ENCODE data around the gene IKBKE.

Gene IKBKE

GRCh38 chr1:206514813-206515387, 44.6 kb downstream of the IKBKE start:
- no peak for DNase-seq

DNA sequence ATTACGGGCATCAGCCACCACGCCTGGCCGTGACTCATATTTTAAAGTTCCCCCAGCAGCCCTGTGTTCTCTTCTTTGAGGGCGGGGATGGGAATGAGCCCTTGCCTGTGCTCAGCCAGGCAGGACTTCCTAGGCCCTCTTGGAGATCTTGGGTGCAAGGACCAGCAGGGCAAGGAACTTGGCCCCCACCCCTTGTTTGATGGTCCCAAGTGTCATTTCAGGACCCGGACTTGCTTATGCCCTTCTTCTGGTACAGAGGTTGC, 46.4 kb downstream of the IKBKE start:
- no peak for DNase-seq

- no peak for DNase-seq
Observed at GRCh38 chr1:206517784-206518183, 47.5 kb downstream of the IKBKE start.

DNA sequence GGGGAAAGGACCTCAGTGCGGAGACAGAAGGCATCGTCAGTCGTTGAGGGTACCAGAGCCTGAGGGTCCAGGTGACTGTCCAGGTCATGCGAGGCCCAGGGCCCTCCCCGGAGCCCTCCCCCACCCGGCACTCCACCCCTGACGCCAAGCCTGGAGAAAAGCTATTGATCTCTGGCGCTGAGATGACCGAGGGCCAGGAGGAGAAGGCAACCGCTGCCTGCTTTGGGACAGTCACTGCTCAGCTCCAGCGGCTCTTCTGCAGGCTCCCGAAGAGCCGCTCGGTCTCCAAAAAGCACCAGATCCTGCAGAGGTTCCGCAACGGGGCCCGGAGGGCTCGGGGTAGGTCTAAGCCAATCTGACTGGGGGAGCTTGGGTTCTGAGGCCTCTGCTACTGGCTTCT, 47.9 kb downstream of the IKBKE start:
- no peak for DNase-seq

GRCh38 chr1:206518743-206519142, 48.5 kb downstream of the IKBKE start:
- DNase-seq = no peak

- no peak for DNase-seq
Observed at GRCh38 chr1:206521127-206521526, 50.9 kb downstream of the IKBKE start.

GRCh38 chr1:206521694-206522402, 51.6 kb downstream of the IKBKE start:
- no peak for DNase-seq

DNA sequence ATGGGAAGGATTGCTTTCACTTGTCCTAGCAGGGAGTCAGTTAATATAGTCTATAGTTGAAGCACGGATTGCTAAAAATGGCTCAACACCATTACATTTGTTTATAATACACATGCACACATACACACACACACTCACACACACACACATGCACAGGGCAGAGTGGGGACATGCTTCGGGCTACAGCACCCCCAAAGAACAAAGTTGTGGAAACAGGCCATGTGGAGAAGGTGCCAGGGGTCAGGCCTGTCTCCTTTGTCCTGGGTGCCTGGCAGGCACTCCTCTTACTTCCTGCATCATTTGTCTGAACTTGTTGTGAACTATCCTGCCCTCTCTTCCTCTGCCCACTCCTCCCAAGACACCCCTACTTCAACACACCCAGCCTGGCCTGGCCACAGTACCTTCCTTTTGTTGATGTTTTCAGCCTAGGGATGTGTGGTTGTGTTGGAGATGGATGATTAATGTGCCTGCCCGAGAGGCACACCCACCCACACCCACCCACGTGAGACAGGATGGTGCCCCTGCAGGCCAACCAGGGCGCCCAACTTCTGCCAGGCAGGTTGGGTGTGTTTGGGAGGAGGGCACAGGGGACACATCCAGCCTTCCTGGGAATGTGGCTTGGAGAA, 54.6 kb downstream of the IKBKE start:
- no peak for DNase-seq

- DNase-seq = no peak
Observed at GRCh38 chr1:206526064-206526911, 56.0 kb downstream of the IKBKE start.

DNA sequence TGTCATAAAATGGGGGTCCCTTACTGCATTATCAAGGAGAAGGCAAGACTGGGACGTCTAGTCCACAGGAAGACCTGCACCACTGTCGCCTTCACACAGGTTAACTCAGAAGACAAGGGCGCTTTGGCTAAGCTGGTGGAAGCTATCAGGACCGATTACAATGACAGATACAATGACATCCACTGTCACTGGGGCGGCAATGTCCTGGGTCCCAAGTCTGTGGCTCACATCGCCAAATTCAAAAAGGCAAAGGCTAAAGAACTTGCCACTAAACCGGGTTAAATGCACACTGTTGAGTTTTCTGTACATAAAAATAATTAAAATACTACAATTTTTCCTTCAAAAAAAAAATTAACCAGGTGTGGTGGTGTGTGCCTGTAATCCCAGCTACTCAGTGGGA, 59.1 kb downstream of the IKBKE start:
- no peak for DNase-seq

- DNase-seq = no peak
Observed at GRCh38 chr1:206532368-206532767, 62.1 kb downstream of the IKBKE start.

DNA sequence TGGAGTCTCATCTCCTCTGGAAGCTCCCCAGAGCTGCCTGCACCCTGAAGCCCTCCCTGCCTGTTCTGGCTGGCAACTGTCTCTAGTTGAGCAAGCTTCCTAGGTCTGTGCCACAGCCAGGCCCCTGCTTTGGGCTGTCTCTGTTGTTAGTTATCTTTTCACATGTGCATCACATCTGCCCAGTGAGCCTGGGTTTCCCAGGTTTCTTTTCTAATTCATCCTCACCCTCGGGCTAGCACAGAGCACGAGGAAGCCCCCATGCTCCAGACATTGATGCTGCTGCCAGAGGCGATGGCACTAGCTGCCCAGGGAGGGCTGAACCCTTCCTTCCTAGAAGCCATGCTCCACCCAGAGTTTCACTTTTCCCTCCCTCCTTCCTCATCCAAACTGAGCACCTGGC, 64.3 kb downstream of the IKBKE start:
- DNase-seq = no peak

DNA sequence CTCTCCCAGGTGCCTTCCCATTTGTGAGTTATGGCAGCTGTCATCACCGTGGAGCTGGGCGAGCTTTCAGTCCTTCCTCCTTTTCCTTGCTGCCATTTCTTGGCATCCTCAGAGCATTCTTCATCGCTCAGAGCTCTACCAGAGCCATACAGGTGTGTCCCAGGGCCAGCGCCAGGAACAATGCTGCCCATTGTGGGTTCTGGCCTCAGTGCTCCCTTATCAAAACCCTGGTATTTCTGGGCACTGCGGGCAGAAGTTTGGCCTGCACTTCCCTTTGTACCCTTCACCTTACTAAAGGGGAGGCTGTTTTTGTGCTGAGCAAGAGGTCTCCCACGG, 65.5 kb downstream of the IKBKE start:
- no peak for DNase-seq

- no peak for DNase-seq
Observed at GRCh38 chr1:206537141-206537540, 66.9 kb downstream of the IKBKE start.

GRCh38 chr1:206538086-206538770, 68.0 kb downstream of the IKBKE start:
- DNase-seq = no peak

DNA sequence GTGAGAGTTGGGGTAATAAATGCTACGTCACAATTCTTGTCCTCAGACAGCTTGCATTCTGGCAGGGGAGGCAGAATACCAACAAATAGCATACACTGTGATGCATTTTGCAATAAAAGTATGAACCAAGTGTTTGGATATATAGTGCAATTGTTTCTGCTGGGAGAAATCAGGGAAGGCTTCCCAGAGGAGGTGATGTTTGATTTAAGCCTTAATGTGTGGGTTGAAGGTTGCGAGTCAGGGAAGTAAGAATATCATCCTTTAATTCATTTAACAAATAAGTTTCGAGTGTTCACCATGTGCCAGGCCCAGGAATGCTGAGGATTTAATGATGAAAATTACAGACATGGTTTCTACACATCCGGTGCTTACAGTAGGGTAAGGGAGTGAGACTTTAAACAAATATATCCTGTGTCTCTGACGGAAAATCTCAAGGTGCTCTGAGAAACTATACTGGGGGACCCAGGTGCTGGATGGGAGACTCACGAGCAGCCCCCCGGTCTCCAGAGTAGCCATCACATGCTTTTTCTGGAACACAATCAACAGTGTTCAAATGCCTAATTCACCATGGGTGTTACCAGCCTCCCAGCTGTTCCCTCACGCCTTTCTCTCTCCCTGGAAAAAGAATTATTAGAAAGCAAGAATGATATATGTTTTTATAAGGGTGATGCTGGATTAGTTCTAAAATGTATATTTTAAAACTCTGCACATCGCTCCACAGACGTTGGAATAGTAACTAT, 68.8 kb downstream of the IKBKE start:
- DNase-seq = no peak

GRCh38 chr1:206540044-206540780, 69.9 kb downstream of the IKBKE start:
- DNase-seq = no peak

DNA sequence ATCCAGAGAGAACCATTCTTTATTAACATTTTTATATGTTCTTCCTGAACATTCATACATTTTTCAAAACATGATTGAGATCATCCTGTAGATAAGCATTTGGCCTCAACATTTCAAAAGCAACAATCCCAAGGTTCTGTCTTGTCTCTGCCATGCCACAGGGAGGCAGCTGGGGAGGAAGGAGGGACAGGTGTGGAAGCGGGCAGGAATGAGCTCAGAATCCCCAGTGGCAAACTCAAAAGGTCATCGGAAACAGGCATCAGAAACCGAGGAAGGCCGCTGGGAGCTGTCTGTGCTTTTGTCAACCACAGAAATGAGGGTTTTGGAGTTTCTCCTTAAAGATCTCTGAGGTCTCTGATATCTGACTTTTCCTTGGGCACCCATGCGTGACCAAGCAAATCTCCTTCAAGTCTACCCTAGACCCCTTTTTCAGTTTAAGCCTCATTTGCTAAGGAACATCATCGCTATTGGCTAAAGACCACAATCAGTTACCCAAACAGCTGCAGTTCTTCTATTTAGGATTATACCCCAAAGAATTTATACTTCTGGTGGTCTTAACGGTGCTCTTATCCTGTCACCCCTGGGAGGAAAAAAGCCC, 71.1 kb downstream of the IKBKE start:
- no peak for DNase-seq

DNA sequence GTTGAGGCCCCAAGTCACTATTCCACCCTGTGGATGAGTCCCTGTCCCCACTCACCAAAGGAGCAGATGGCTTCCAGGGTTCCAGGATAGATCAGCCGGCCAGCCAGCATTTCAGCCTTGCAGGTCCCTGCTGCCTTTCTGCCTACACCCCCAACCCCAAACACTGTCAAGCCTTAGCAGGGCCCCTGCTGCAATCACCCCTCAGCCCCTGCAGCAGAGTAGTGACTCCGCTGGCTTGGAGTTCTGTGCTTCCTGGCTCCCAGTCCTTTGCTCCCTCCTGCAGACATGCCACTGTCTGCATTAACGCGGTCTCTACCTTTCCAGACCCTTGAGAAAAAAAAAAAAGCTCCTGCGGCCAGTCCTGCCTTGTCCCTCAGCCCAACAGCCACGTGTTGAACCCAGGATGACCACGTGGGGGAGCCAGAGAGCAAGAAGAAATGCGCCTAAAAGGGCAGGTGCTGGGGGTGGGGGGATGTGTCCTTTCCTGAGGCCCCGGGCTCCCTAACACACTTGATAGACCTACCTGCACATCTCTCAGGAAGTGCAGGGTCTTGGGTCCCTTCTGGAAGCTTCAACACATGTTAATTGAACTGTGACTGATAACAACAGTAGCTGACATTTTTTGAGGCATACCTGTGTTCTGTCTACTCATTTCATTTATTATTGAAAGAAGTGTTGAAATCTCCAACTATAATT, 74.4 kb downstream of the IKBKE start:
- DNase-seq = peak; percentile 88

GRCh38 chr1:206545351-206545750, 75.1 kb downstream of the IKBKE start:
- DNase-seq = no peak
